Heart right ventricle (tissue), 12 donors: Measurements from ENCODE around the gene ZNF311. TPM values are rescaled to one million over a fixed set of nuclear protein-coding genes. Genes with fewer than 3 reads are reported as not detected.

ENCODE experiments used
- polyA plus RNA-seq, 2 donors: library from polyadenylated mRNA; stranded (reverse); fragments of 200-250 nt; gene quantifications; one replicate each; pipeline ENCODE4 v1.2.3, GENCODE V29; 2013
- total RNA-seq, 10 donors: library from RNA; stranded (reverse); fragmentation: NEBNext Ultra II Directional in 3 of 10; extraction: Animal tissue kit (Norgen Biotek cat#: 25700) in 3 of 10; gene quantifications; one replicate each; pipeline versions ENCODE4 v1.2.1 to v1.2.4, GENCODE V29; 2021 to 2023
- donor health status: ischemic (EF 13 %, LVEDD 7.1; RV severe dilation, severe dysfunction).
- donor health status: healthy with polysubstance abuse.
- donor health status: DM: no; HTN: yes; CAD: no.
- donor health status: DM: no; HTN: no; CAD: no.
- donor health status: ischemic (EF 25% LVEDD 6.9; RV normal size, moderate dysfunction).
- donor health status: ischemic (EF 25% LVEDD 5.7; RV mildly dilated, moderate dysfunction).
- donor health status: healthy.
- donor health status: nonischemic (EF 11% LVEDD 7.7; RV severe dilation, severe dysfunction).
- donor health status: DM: yes; HTN: yes; CAD: no.
- donor health status: PGD.
- donor health status: ischemic (EF 29% LVEDD 5.4; RV normal size, mild dysfunction).
- donor health status: nonischemic (EF 23%, LVEDD 6.1; RV moderate dilation, normal function).

ZNF311 gene
- total and polyA plus RNA-seq, 12 donors, result 0.08 to 0.66 (median 0.23) TPM

Other genes starting within 250 kb of the ZNF311 start
- 10 to 100 TPM; 14.7 to 23.1 (median 17.6) TPM for gene TRIM27, start 81.3 kb downstream of the ZNF311 start, total RNA-seq
- gene TRIM27, start 81.3 kb downstream of the ZNF311 start, polyA plus RNA-seq, result 10 to 100 TPM; 21.0 to 26.2 TPM
- not detected for gene OR2W1, start 39.9 kb upstream of the ZNF311 start, total RNA-seq
- gene OR2W1, start 39.9 kb upstream of the ZNF311 start, polyA plus RNA-seq, result not detected
- not detected for gene OR2B3, start 82.0 kb upstream of the ZNF311 start, total RNA-seq
- gene OR2B3, start 82.0 kb upstream of the ZNF311 start, polyA plus RNA-seq, result not detected
- gene OR2J1, start 94.2 kb upstream of the ZNF311 start, total RNA-seq, result not detected
- gene OR2J1, start 94.2 kb upstream of the ZNF311 start, polyA plus RNA-seq, result not detected
- gene OR2J3, start 102.7 kb upstream of the ZNF311 start, total RNA-seq, result not detected
- gene OR2J3, start 102.7 kb upstream of the ZNF311 start, polyA plus RNA-seq, result not detected
- not detected for gene OR2J2, start 165.6 kb upstream of the ZNF311 start, total RNA-seq
- gene OR2J2, start 165.6 kb upstream of the ZNF311 start, polyA plus RNA-seq, result not detected